Measurements from ENCODE around the gene WBP1L. TPM values are rescaled to one million over a fixed set of nuclear protein-coding genes. Genes with fewer than 3 reads are reported as not detected.
"Not testable (repeated sequence)": the region's sequence is repeated elsewhere in the genome, so short reads cannot be mapped to it uniquely, and the experiment has no call there.

Gene WBP1L
- total RNA-seq = 33.0 TPM

DNA sequence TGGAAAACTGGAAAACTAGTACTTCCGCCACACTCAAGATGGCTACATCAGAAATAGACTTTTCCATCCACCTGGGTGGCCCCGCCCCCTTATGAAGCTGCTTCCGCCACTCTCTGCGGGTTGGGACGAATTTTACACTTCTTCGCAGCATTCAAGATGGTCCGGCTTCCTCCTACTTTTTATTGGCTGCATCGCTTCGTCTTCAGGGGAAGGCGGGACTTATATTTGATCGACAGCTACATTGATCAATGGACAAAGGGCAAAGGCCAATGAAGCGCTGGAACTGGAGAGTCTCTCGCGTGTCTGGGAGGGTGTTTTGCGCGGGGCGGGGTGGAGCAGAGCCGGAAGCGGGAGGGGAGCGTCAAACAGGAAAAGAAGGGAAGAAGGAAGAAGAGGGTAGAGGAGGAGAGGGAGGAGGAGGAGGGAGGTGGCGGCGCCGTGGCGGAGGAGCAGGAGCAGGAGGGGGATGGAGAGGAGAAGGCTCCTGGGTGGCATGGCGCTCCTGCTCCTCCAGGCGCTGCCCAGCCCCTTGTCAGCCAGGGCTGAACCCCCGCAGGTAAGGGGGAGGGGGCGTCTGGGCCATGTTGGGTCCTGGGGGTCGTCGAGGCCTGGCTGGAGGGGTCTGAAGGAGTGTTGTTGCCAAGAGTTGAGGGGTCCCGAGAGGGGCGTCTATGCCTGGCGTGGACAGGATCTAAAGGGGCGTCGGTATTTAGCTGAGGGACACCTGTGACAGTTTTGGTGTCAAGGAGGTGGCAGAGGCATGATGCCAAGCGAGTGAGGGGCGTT lies at the start of gene WBP1L:
Gene WBP1L, plus strand, starts transcription at position 361 of the 786 bp plus-strand sequence. Its CDS starts 106 bp downstream, at position 467.
- DNase-seq (ENCODE audit: low spot score) = peak; percentile 96
- ATAC-seq = peak; percentile 93

DNA sequence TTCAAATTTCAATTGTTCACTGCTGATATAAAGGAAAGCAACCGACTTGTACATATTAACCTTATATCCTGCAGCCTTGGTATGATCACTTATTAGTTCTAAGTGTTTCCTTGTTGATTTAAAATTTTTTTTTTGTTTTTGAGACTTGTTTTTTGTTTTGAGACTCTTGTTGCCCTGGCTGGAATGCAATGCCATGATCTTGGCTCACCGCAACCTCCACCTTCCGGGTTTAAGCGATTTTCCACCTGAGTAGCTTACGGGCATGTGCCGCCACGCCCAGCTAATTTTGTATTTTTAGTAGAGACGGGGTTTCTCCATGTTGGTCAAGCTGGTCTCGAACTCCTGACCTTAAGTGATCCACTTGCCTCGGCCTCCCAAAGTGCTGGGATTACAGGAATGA lies 48.3 kb upstream of the WBP1L start:
- ATAC-seq; DNase-seq (ENCODE audit: low spot score): not testable (repeated sequence)

DNA sequence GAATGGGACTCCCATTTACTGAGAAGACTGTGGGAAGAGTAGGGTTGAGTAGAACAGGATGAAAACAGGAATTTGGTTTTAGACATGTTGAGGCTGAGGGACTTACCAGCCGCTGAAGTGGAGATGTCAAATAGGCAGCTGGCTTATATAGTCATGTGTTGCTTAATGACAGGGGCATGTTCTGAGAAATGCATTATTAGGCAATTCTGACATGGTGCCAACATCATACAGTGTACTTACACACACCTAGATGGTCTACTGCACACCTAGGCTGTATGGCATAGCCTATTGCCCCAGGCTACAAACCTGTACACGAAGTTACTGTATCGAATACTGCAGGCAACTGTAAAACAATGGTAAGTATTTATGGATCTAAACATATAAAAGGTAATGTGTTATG lies 47.0 kb upstream of the WBP1L start:
- no peak for DNase-seq (ENCODE audit: low spot score)
- no peak for ATAC-seq

DNA sequence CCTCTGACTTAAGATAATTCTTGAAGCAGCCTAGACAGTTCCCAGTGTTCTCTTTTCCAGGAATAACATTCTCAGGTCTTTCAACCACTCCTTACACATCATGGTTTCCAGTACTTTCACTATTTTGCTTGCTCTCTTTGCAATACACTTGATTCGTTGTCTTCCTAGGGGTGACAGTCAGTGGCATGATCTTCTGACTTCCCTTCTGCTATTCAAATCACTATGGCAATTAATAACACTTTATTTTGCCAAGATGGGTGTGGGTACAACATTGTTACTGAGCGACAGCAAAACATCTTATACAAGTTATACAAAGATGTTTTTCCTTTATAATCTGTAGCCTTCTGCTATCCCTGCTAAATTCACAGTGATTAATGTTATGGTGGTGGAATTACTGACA lies 44.9 kb upstream of the WBP1L start:
- DNase-seq (ENCODE audit: low spot score) = no peak
- ATAC-seq = no peak

DNA sequence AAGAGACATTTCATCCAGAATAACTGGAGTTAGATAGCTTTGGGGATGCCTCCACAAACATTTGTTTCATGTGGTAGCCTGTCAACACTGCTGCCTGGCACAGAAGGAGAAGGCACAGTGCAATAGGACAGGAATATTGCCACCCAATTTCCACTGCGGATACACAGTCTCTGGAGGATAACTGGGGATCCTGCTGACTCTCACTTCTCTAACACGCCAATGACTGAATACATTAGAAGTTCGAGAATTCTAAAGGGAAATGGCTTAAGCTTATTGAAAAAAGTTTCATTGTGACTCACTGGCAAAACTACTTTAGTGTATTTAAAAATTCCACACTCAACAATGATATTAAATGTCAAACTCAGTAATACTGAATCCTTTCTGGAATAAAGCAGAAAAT lies 42.5 kb upstream of the WBP1L start:
- DNase-seq (ENCODE audit: low spot score) (no peak), ATAC-seq (no peak)

DNA sequence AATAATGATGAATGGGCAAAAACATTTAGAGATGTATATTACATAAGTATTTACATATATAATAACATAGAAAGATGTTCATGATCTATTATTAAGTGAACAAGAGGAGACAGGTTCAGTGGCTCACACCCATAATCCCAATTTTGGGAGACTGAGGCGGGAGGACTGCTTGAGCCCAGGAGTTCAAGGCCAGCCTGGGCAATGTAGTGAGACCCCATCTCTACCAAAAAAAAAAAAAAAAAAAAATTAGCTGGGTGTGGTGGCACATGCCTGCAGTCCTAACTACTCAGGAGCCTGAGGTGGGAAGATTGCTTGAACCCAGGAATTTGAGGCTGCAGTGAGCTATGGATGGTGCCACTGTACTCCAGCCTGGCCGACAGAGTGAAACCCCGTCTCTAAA lies 42.0 kb upstream of the WBP1L start:
- DNase-seq (ENCODE audit: low spot score) (no peak), ATAC-seq (no peak)

DNA sequence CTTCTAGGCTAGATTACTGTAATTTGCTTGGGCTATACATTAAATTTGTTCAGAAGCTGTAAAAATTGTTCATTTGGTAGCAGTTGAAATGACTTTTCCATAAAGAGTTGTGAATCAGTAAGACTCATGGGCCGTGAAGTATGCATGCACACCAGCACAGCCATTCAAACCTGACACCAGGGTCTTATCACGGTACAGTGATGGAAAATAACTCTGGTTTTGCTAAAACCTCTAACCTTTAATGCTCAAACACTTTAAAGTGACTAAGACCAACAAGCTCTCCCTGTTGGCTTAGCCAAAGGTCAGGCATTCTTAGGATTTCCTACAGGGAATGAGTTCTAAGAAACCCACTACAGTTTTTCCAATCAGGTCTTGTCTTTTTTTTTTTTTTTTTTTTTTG lies 41.0 kb upstream of the WBP1L start:
- ATAC-seq (no peak), DNase-seq (ENCODE audit: low spot score) (no peak)

DNA sequence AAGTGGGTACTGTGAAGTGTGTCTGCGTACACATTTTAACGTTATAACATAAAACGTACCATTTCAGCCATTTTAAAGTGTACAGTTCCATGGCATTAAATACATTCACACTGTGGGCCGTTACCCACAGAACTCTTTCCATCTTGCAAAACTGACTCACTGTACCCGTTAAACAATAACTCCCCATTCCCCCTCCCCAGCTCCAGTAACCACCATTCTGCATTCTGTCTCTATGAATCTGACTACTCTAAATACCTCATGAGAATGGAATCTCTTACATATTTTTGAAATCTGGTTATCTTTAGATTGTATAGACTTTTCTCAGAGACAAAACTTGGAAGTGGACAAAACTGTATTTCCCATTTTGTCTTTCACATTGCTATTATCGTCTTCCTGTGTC lies 38.8 kb upstream of the WBP1L start:
- no peak for DNase-seq (ENCODE audit: low spot score)
- ATAC-seq = no peak

DNA sequence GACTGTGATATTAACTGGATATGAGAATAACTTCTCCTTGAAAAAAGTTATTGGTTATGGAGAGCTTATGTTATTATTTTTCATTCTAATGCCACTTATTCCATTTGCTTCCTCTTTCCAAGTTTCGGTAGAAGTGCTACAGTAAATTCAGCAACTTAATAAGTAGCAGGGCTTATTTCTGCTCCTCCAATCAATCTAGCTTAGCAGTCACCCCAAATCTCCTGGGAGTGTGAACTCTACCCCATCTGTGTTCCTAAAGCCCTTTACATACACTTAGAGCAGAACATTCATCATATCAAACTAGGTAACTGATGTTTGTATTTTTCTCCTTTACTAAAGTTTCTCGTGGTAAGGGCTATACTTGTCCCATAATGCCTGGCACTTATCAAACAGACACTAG lies 38.2 kb upstream of the WBP1L start:
- DNase-seq (ENCODE audit: low spot score) (no peak), ATAC-seq (no peak)

DNA sequence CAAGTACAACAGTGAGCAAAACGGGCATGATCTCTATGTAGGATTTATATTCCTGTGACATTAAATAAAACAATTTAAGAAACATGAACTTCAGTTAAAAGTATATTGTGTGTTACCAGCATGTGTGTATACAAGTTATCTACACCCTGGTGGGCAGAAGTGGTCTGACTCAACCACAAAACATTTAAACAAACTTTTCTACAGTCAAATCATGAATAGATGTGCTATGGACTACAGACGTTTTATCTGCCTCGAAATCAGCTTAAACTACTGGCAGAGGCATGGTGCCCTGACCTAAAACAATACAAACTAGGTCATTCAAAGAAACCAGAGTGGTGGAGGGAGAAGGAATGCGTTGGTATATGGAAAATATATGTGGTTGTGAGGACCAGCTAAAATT lies 33.1 kb upstream of the WBP1L start:
- DNase-seq (ENCODE audit: low spot score) = no peak

DNA sequence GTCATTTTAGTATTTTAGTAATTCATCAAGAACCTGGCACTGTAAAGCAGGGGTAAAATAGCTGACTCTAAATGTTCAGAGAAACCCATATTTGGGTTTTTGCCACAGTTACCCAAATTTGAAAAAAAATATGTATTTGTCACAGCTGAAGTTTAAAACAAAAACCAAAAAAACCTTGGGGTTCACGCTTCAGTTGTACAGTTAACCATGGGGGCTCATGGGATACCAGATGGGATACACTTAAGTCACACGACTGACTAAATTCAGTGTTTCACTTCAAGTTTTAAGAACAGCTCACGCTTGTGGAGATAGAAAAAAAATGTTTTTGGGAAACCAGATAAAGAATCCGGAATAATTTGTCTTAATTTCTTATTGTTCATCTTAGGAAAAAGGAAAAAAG lies 31.7 kb upstream of the WBP1L start:
- DNase-seq (ENCODE audit: low spot score) = no peak
- ATAC-seq = no peak

More for the DNA sequence above, 33.1 kb upstream of the WBP1L start:
- no peak for ATAC-seq

DNA sequence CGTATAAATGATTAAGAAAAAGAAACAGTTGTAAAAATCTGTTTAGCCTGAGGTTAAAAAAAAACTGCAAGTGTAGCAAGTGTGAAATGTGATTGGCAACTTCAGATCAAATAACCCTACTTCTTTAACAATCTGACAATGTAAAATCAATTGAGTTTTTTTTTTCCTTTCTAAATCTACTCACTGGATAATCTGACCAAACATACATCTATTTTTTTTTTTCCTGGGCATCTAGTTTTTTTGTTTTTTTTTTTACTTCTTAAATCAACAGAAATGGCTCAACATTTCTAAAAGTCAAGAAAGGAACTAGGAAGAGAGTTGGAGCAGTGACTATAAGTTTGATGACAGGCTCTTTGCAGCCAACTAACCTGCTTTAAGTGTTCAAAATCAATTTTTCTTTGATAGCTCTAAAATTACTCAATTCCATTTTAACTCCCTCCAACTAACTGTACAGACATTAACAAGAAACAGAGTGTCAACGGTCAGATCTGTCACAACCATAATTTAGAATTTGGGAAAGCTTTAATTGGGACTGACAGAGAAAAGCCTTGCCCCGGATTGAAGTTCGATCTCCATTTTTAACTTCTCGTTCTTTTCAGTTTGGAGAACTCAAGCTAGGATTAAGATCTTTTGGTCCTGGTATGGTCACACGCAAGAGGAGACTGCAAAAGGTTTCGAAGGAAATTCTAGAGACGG lies 30.8 kb upstream of the WBP1L start:
- ATAC-seq = no peak
- DNase-seq (ENCODE audit: low spot score) = no peak

DNA sequence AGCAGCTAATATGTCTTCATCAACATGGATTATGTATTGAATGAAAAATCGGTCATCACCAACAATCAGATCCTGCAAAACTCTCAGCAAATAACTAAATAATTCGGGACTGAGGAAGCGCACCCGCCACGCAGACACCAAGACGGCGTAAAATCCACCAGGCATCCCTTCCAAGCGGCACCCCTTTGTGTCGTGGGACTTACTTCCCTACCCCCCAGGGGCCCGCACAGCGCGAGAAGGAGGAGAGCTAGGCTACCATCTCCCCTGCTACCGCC lies 30.3 kb upstream of the WBP1L start:
- peak; percentile 28 for ATAC-seq

DNA sequence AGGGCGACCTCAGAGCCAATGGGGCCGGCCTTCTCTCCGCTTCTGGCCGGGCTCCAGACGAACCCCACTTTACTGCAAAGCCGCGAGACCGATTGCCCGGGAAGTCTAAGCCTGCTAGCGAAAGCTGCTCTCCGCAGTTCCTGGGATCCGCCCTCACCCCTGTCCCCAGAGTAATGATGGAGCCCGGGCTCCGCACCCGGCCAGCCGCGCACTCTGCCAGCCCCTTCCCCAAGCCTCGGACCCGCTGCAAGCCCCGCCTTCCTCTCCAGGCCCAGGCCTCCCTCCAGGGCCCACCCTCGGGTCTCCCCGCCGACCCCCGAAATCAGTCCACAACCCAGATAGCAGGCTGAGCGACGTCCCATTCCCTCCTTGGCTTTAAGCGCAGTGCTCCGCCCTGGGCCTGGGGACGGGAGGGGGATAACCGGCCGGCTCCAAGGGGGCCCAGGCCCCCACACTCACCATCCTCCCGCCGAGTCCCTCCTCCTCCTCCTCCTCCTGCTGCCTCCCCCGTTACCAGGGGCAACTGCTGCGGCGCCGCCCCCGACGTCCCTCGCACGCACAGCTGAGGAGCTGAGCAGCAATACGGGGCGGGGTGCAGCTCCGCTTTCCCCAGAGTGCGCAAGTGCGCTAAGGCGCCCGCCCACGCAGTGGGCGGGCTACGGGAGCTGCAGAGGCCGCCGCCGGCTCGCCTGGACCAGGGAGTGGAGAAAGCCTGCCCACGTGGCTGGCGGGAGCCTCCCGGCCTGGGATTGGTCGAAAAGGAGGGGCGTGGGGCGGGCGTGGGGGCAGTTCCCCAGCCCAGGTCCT lies 29.7 kb upstream of the WBP1L start, which contains the start of gene ARL3:
Gene ARL3, minus strand, starts transcription at position 584 of the 807 bp plus-strand sequence. Its CDS starts 122 bp downstream, at position 462.
- DNase-seq (ENCODE audit: low spot score) (peak; percentile 99), ATAC-seq (peak; percentile 89)

More for the DNA sequence above, 30.3 kb upstream of the WBP1L start:
- DNase-seq (ENCODE audit: low spot score) = no peak

DNA sequence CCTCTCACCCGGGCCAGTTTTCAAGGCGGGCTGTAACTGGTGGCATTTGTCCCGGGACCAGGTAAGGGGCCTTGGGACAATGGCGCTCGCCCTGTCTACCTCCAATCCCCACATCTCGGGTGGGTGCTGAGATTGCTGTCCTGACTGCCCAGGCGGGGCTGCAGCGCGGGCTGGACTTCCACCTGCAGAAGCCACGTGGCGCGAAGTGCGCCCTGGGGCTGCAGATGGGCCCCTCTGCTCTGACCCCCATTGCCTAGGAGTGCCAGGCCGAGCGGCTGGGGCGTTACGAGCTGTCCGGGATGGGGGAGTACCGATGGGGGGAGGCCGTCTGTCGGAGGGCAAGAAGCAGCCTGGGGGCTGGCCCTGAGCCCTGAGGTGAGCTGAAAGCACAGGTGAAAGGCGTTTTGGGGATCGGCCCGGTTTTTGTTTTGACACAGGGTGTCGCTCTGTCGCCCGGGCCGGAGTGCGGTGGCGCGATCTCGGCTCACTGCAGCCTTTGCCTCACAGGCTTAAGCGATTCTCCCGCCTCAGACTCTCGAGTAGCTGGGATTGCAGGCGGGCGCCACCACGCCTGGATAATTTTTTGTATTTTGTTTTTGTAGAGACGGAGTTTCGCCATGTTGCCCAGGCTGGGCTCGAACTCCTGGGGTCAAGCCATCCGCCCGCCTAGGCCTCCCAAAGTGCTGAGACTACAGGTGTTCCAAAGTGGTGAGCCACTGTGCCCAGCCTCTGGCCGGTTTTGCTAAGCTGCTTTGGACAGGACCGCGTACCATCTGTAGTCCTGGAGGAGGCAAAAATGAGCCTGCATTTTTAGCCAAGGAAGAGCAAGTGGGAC lies 28.9 kb upstream of the WBP1L start, which contains the start of gene SFXN2:
Gene SFXN2, plus strand, starts transcription at position 16 of the 835 bp plus-strand sequence. CDS start 12,001 bp downstream, outside the sequence.
- DNase-seq (ENCODE audit: low spot score) = peak; percentile 76

DNA sequence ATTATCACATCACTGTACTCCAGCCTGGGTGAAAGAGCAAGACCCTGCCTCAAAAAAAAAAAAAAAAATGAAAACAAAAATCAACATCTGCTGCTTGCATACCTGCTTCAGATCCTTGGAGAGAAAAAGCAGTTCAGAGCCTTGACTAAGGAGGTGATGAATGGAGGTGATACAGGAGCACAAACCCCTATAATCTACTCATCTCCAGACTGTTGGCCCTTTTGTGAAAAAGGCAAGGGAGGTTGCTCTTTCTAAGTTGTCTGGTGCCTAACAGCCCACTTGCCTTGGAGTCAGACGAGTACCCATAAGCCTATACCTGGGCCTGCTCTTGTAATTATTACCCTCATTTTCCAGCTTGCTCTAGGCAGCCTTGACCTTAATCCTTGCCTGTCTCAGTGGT lies 27.9 kb upstream of the WBP1L start:
- no peak for DNase-seq (ENCODE audit: low spot score)
- no peak for ATAC-seq

More for the DNA sequence above, 28.9 kb upstream of the WBP1L start, which contains the start of gene SFXN2:
- ATAC-seq = peak; percentile 52

DNA sequence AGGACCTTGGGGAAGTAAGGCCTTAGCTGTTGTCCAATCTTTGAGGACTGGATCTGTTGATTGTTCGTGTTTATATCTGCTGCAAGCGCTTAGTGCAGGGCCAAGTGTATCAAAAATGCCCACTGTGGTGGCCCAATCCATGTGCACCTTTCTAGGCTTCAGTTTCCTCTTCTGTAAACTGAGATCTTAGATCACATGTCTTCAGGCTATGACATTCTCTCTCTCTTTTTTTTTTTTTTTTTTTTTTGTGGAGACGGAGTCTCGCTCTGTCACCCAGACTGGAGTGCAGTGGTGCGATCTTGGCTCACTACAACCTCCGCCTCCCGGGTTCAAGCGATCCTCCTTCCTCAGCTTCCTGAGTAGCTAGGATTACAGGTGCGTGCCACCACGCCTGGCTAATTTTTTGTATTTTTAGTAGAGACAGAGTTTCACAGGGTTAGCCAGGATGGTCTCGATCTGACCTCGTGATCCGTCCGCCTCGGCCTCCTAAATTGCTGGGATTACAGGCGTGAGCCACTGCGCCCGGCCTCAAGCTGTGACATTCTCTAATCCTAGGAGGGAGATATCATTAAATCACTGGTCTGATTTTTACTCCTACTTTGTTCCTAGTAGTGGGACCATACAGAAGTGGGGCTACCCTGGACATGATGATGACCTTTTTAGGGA lies 26.7 kb upstream of the WBP1L start:
- not testable (repeated sequence) for DNase-seq (ENCODE audit: low spot score)

DNA sequence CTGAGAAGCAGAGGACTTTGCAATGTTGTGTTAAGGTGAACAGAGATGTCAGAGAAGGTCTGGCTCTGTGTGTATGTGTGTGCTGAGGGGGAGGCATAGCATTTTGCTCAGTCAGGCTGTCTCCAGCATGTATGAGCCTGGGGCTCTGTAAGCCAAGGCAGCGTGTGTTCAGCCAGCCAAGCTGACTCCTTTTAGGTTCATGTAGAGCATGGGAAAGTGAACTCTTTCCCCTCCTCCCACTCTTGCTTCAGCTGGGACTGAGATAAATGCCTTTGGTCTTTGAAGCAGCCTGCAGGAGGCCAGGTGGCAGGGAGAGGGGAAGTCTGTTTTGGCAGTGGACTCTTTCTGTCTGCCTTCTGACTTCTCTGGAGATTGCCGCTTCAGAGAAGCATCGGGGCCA lies 25.5 kb upstream of the WBP1L start:
- ATAC-seq (peak; percentile 7), DNase-seq (ENCODE audit: low spot score) (peak; percentile 53)

More for the DNA sequence above, 26.7 kb upstream of the WBP1L start:
- not testable (repeated sequence) for ATAC-seq

DNA sequence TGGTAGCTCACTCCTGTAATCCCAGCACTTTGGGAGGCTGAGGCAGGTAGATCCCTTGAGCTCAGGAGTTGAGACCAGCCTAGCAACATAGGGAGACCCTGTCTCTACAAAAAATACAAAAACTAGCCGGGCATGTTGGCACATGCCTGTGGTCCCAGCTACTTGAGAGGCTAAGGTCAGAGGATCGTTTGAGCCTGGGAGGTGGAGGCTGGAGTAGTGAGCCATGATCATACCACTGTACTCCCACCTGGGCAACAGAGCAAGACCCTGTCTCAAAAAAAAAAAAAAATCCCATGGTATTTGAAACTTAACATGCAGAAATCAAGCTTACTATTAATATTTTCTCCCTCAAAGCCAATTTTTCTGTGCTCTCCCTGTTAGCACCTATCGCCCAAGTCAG lies 23.4 kb upstream of the WBP1L start:
- ATAC-seq (no peak), DNase-seq (ENCODE audit: low spot score) (no peak)

DNA sequence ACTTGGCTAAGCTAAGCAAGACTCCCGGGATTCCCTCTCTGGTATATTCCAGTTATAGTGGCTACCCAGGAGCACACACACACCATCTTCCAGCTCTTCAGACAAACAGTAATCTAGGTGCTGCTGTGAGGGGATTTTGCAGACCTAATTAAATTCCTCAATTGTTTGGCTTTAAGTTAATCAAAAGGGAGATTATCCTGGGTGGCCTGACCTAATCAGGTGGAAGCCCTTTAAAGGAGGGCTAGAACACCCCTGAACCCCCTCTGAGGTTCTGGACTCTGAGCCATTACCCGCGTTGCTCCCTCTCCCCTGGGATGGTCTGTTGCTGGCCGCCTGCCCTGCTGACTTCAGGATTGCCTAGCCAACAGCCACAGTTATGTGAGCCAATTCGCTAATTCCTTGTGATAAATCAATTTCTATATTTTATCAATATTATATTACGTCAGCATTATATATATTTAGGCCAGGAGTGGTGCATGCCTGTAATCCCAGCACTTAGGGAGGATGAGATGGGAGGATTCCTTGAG lies 22.9 kb upstream of the WBP1L start:
- DNase-seq (ENCODE audit: low spot score) = no peak
- ATAC-seq = no peak
